ENCODE results near the gene CNOT3. TPM values are rescaled to one million over a fixed set of nuclear protein-coding genes. Genes with fewer than 3 reads are reported as not detected.

CNOT3 gene
- total RNA-seq, 2 donors from 2014 or later: 22.8 to 54.4 TPM

DNA sequence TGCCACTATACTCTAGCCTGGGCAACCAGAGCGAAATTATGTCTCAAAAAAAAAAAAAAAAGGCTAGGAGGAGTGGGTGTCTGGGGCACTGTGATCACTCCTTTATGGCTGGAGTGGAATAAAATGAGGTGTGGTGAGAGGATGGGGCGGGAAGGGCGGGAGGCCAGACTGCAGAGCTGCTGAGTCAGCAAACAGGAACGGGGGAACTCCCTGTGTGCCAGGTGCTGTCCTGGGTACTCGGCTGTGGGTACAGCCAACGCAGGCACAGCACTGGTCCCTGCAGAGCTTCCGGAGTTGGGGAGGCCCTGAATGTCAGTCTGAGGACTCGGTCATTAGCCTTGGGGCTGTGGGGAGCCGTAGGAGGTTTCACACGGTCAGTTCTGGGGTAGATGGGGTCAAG lies 16.3 kb upstream of the CNOT3 start:
- no peak overlapping the region for H3K4me3 ChIP-seq
- intact Hi-C loops (cut with DNase I): no loop called here
- H3K27me3 ChIP-seq (replicated peaks; ENCODE audit: insufficient read depth): no peaks in the 10 kb centered on the region
- DNase-seq (ENCODE audit: low spot score): no peak
- peaks cover 7% of the 10 kb centered on the region for H3K4me1 ChIP-seq (replicated peaks)
- H3K9me3 ChIP-seq: no peaks in the 10 kb centered on the region
- no peak overlapping the region for H3K27ac ChIP-seq
- peaks cover 14 to 23% of the 10 kb centered on the region in 2 donors for H3K36me3 ChIP-seq
- TF ChIP-seq, protein P1, sequence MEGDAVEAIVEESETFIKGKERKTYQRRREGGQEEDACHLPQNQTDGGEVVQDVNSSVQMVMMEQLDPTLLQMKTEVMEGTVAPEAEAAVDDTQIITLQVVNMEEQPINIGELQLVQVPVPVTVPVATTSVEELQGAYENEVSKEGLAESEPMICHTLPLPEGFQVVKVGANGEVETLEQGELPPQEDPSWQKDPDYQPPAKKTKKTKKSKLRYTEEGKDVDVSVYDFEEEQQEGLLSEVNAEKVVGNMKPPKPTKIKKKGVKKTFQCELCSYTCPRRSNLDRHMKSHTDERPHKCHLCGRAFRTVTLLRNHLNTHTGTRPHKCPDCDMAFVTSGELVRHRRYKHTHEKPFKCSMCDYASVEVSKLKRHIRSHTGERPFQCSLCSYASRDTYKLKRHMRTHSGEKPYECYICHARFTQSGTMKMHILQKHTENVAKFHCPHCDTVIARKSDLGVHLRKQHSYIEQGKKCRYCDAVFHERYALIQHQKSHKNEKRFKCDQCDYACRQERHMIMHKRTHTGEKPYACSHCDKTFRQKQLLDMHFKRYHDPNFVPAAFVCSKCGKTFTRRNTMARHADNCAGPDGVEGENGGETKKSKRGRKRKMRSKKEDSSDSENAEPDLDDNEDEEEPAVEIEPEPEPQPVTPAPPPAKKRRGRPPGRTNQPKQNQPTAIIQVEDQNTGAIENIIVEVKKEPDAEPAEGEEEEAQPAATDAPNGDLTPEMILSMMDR (IDR thresholded peaks at IDR 0.05): no peak
- TF ChIP-seq POLR2AphosphoS5 (IDR thresholded peaks at IDR 0.05) (no peak), POLR2A (IDR thresholded peaks at IDR 0.05) (no peak)
- WGBS: 90% methylated on average over 10 of the region's 10 CpGs

DNA sequence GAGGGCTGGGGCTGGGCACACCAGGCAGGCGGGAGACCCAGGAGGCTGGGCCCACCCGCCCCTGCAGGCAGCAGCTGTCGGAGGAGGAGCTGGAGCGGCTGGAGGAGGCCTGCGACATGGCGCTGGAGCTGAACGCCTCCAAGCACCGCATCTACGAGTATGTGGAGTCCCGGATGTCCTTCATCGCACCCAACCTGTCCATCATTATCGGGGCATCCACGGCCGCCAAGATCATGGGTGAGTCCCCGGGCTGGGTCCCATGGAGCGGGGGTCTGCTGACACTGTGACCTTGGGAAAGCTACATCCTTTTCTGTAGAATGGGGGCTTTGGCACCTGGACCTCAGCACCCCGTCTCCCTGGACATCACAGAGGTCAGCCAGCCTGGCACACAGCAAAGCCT lies 13.9 kb upstream of the CNOT3 start:
- Histone ChIP-seq H3K4me1 (replicated peaks) (no peaks in the 10 kb centered on the region), H3K36me3 (peaks cover 22 to 28% of the 10 kb centered on the region in 2 donors), H3K9me3 (no peaks in the 10 kb centered on the region), H3K27me3 (replicated peaks; ENCODE audit: insufficient read depth) (no peaks in the 10 kb centered on the region), H3K4me3 (no peak overlapping the region), H3K27ac (no peak overlapping the region)
- TF ChIP-seq, protein P1 (IDR thresholded peaks at IDR 0.05): no peak
- TF ChIP-seq POLR2AphosphoS5 (IDR thresholded peaks at IDR 0.05) (no peak), POLR2A (IDR thresholded peaks at IDR 0.05) (no peak)
- intact Hi-C loops (cut with DNase I): no loop called here
- no peak for DNase-seq (ENCODE audit: low spot score)
- WGBS: 96% methylated on average over 16 of the region's 17 CpGs

DNA sequence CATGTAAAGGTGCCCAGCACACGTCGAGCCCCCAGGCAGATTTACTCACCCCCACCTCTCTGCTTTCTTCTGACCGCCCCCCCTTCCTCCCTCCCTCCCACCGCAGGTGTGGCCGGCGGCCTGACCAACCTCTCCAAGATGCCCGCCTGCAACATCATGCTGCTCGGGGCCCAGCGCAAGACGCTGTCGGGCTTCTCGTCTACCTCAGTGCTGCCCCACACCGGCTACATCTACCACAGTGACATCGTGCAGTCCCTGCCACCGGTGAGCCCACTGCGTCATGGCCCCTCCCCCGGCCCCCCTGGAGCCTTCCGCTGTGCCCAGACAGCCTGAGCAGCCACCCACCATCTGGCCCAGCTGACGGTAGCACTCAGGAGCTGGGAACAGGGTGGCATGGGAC lies 13.2 kb upstream of the CNOT3 start:
- DNase-seq (ENCODE audit: low spot score): no peak
- intact Hi-C loops (cut with DNase I): no loop called here
- no peaks in the 10 kb centered on the region for H3K27me3 ChIP-seq (replicated peaks; ENCODE audit: insufficient read depth)
- H3K27ac ChIP-seq: no peak overlapping the region
- no peaks in the 10 kb centered on the region for H3K9me3 ChIP-seq
- no peaks in the 10 kb centered on the region for H3K4me1 ChIP-seq (replicated peaks)
- H3K36me3 ChIP-seq: peaks cover 25 to 28% of the 10 kb centered on the region in 2 donors
- no peak for TF ChIP-seq POLR2AphosphoS5 (IDR thresholded peaks at IDR 0.05)
- no peak for TF ChIP-seq POLR2A (IDR thresholded peaks at IDR 0.05)
- TF ChIP-seq, protein P1 (IDR thresholded peaks at IDR 0.05): no peak
- no peak overlapping the region for H3K4me3 ChIP-seq
- 90% methylated on average over 19 of the region's 19 CpGs for WGBS

DNA sequence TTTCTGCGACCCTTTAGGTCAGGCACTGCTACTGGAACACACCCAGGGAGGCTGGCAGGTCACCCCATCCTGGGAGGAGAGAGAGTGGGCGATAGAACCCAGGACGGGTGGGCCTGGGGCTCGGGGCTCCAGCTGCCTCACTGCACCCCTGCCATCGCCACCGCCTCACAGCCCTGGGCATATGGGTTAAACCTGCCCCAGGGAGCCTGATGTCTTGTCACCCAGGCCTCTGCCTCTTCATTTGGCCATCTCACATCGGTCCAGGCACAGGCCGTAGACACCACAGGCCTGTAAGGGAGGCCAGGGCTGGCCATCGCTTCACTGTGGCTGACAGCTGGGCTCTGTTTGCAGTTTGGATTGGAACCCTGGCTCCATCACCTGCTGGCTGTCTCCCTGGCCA lies 11.8 kb upstream of the CNOT3 start:
- no peaks in the 10 kb centered on the region for H3K27me3 ChIP-seq (replicated peaks; ENCODE audit: insufficient read depth)
- no peaks in the 10 kb centered on the region for H3K9me3 ChIP-seq
- no peak overlapping the region for H3K27ac ChIP-seq
- no peaks in the 10 kb centered on the region for H3K4me1 ChIP-seq (replicated peaks)
- H3K36me3 ChIP-seq: peaks cover 28 to 30% of the 10 kb centered on the region in 2 donors
- intact Hi-C loops (cut with DNase I): no loop called here
- no peak overlapping the region for H3K4me3 ChIP-seq
- 91% methylated on average over 9 of the region's 9 CpGs for WGBS
- no peak for DNase-seq (ENCODE audit: low spot score)
- TF ChIP-seq POLR2A (IDR thresholded peaks at IDR 0.05) (no peak), POLR2AphosphoS5 (IDR thresholded peaks at IDR 0.05) (no peak)
- TF ChIP-seq, protein P1 (IDR thresholded peaks at IDR 0.05): no peak

DNA sequence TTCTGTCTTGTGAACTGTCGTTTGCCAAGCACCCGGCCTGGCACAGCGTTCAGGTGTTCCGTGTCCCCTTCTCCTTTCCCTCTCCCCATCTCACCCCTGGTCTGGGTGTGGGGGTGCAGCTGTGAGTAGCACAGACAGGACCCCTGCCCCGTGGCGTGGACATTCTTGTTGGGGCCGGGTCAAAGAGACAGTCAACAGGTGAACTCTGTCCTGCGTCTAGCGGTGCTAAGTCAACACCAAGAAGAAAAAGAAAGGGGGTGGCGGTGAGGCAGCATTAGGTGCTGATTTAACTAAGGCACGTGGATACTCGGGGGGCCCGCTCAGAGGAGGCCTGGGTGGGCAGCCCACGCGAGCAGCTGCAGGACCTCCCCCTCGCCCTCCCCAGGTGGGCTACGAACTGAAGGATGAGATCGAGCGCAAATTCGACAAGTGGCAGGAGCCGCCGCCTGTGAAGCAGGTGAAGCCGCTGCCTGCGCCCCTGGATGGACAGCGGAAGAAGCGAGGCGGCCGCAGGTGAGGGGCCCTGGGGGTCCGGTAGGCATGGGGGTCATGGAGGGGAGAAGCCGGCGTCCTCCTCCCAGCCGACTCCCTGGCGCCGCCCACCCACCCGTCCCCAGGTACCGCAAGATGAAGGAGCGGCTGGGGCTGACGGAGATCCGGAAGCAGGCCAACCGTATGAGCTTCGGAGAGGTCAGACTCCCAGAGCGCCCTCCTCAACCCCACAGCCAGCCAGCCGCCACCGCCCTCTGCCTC lies 9.7 kb upstream of the CNOT3 start:
- H3K36me3 ChIP-seq: peaks cover 29 to 30% of the 10 kb centered on the region in 2 donors
- H3K27ac ChIP-seq: no peak overlapping the region
- no peaks in the 10 kb centered on the region for H3K4me1 ChIP-seq (replicated peaks)
- no peaks in the 10 kb centered on the region for H3K9me3 ChIP-seq
- H3K27me3 ChIP-seq (replicated peaks; ENCODE audit: insufficient read depth): no peaks in the 10 kb centered on the region
- intact Hi-C loops (cut with DNase I): no loop called here
- H3K4me3 ChIP-seq: no peak overlapping the region
- WGBS: 92% methylated on average over 44 of the region's 44 CpGs
- no peak for TF ChIP-seq POLR2AphosphoS5 (IDR thresholded peaks at IDR 0.05)
- TF ChIP-seq, protein P1 (IDR thresholded peaks at IDR 0.05): no peak
- no peak for TF ChIP-seq POLR2A (IDR thresholded peaks at IDR 0.05)
- DNase-seq (ENCODE audit: low spot score): no peak

All from prostate gland (tissue), 2 donors.